Measurements from ENCODE around the gene SNX1.
A peak's percentile ranks its signal among the peaks of the same experiment; 100 is the strongest.
"Not testable (repeated sequence)": the region's sequence is repeated elsewhere in the genome, so short reads cannot be mapped to it uniquely, and the experiment has no call there.

Gene SNX1

DNA sequence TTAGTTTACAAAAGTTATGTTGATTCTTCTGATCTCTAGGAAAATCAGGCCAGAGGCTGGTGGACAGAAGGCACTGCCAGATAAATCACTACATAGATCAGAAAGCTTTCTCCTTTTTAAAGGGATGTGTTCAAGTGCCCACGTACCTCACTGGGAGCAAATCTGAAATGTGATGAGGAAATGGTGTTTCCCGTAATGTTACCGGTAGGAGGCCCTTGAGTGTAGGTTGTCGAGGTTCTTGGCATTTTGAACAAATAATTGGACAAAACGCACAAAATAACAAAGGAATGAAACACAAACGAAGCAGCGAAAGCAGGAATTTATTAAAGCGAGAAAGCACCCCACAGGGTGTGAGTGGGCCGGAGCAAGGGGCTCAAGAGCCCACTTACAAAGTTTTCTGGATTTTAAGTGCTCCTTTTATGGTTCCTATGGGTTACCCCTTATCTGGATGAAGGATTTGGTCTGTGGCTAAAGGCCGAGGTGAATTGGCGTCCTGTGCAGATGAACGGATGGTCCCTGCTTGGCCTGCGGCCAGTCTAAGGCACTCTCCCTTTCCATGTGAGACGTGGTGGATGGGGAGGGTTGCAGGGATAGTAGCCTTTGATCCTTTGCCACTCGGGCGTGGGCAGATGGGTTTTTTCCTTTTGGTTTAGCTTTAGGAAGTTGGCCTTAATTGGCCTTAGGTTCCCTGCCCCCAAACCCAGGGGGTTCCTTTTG lies 1.0 kb downstream of the SNX1 start:
- DNase-seq (ENCODE audit: low read depth): no peak
- TF ChIP-seq, protein P1, sequence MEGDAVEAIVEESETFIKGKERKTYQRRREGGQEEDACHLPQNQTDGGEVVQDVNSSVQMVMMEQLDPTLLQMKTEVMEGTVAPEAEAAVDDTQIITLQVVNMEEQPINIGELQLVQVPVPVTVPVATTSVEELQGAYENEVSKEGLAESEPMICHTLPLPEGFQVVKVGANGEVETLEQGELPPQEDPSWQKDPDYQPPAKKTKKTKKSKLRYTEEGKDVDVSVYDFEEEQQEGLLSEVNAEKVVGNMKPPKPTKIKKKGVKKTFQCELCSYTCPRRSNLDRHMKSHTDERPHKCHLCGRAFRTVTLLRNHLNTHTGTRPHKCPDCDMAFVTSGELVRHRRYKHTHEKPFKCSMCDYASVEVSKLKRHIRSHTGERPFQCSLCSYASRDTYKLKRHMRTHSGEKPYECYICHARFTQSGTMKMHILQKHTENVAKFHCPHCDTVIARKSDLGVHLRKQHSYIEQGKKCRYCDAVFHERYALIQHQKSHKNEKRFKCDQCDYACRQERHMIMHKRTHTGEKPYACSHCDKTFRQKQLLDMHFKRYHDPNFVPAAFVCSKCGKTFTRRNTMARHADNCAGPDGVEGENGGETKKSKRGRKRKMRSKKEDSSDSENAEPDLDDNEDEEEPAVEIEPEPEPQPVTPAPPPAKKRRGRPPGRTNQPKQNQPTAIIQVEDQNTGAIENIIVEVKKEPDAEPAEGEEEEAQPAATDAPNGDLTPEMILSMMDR (conservative IDR thresholded peaks at IDR 0.05; ENCODE audit: low read depth, low read length): peak; percentile 36
- peak overlapping the region; percentile 93 for H3K4me3 ChIP-seq (ENCODE audit: low read length)

- DNase-seq (ENCODE audit: low read depth): no peak
- TF ChIP-seq, protein P1 (conservative IDR thresholded peaks at IDR 0.05; ENCODE audit: low read depth, low read length): no peak
- no peak overlapping the region for H3K4me3 ChIP-seq (ENCODE audit: low read length)
Observed at GRCh38 chr15:64099379-64099778, 3.6 kb downstream of the SNX1 start.

- no peak for DNase-seq (ENCODE audit: low read depth)
- no peak overlapping the region for H3K4me3 ChIP-seq (ENCODE audit: low read length)
- TF ChIP-seq, protein P1 (conservative IDR thresholded peaks at IDR 0.05; ENCODE audit: low read depth, low read length): no peak
Observed at GRCh38 chr15:64100958-64101357, 5.2 kb downstream of the SNX1 start.

DNA sequence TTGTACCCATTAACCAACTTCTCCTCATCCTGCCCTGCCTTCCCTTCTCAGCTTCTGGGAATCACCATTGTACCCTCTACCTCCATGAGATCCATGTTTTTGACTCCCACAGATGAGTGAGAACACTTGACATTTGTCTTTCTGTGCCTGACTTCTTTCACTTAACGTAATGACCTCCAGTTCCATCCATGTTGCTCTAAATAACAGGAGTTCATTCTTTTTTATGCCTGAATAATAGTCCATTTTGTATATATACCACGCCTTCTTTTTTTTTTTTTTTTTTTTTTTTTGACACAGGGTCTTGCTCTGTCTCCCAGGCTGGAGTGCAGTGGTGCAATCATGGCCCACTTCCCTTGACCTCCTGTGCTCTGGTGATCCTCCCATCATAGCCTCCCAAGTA lies 6.7 kb downstream of the SNX1 start:
- DNase-seq (ENCODE audit: low read depth): no peak
- no peak overlapping the region for H3K4me3 ChIP-seq (ENCODE audit: low read length)
- TF ChIP-seq, protein P1 (conservative IDR thresholded peaks at IDR 0.05; ENCODE audit: low read depth, low read length): no peak

DNA sequence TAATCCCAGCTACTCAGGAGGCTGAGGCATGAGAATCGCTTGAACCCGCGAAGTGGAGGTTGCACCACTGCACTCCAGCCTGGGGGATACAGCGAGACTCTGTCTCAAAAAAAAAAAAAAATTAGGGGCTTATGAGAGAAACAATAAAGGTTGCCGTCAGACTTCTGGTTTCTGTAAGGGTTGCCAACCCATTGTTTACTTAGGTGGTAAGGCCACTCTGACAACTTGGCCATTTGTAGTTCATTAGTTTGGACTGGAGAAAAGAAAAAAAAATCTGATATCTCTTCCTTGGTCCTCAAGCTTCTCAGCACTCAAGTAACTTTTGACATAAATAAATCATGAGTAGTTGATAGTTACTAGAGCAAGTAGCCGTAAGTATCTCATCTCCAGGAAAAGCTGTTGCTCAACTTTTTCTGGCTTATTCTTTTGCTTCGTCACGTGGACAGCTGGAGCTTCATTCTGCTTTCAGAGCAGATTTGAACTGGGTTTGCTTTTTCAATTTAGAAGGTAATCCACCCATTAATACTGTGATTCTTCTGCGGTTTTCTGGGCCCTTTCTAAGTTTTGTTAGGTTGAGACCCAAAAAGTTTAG lies 9.4 kb downstream of the SNX1 start:
- no peak overlapping the region for H3K4me3 ChIP-seq (ENCODE audit: low read length)
- DNase-seq (ENCODE audit: low read depth): no peak
- TF ChIP-seq, protein P1 (conservative IDR thresholded peaks at IDR 0.05; ENCODE audit: low read depth, low read length): no peak

DNA sequence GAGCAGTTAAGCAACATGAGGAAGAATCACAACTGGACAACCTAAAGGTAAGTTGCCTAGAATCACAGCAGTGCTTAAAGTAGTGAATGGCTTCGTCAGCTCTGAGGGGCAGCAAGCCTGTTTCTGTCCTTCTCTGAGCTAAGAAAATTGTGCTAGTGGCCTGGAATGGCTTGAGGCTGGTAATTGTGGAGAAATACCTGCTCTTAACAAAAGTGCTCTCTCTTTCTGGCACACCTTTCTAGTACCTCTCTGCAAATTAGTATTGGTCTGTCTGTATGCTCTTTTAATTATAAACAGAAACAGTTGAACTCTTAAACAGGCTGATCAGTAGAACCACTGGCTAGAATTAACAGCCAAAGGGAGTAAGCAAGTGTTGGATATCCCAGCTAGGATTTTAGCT lies 11.6 kb downstream of the SNX1 start:
- no peak overlapping the region for H3K4me3 ChIP-seq (ENCODE audit: low read length)
- no peak for DNase-seq (ENCODE audit: low read depth)
- TF ChIP-seq, protein P1 (conservative IDR thresholded peaks at IDR 0.05; ENCODE audit: low read depth, low read length): no peak

GRCh38 chr15:64110108-64110701 lies 14.4 kb downstream of the SNX1 start:
- DNase-seq (ENCODE audit: low read depth); H3K4me3 ChIP-seq (ENCODE audit: low read length): not testable (repeated sequence)

All from retinal pigment epithelial cell (primary cell).